DOHH2 (cell line): ENCODE results near the gene DENND1A.

Experiments used
- CTCF ChIP-seq: fragments of 200-600 bp; sonication (generic); IDR thresholded peaks from one replicate; pipeline ENCODE4 v1.5.1; 2014; ENCODE audit warnings: antibody characterized with exemption, mild to moderate bottlenecking, low read depth, low read length; ENCODE audit not compliant: poor library complexity, severe bottlenecking
- EZH2phosphoT487 ChIP-seq: fragments of 200-600 bp; sonication (generic); IDR thresholded peaks from 2 replicates; pipeline ENCODE4 v1.6.1; 2017; ENCODE audit warnings: borderline replicate concordance, mild to moderate bottlenecking, antibody characterized with exemption, low read length, moderate library complexity, mixed read lengths

DNA sequence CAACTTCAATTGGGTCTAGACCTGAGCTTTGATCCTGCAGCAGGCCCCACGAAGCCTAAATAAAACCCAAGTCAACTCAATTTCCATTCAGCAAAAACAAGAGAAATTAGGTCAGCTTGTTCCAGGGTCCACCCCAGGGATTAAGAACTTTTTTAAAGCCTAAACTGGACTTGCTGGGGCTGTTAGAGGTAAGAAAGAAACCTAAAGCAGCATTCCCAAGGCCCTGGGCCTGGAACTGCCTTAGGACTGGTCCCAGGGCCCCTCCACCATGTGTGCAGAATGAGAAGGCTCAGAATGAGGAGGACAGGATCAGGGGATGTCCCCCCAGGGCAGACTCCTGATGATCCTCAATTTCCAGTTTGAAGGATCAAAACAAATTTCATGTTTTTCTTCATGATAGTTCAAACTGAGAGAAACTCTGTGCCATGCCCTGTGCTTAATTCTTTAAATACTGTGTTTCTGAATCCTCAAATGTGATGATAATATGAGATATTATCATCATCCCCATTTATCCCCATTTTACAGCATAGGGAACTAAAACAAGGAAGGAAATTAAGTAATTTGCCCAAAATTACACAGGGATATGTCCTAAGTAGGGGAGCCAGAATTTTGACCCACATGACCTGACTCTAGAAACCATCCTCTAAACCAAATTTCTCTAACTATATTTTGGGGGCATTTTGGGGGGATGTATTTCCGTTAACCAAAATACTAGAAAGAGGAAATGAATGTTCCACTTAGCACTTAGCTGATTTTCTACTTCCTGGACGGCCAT is 64.5 kb downstream of the DENND1A start:
- no peak for TF ChIP-seq CTCF
- TF ChIP-seq EZH2phosphoT487: no peak
